Hepatocyte (in vitro differentiated cells): Measurements from ENCODE around the gene CNTNAP2.

Experiments used
- CTCF ChIP-seq: fragments of 200-600 bp; sonication (generic); IDR thresholded peaks from 2 replicates; pipeline ENCODE4 v1.5.1; 2016; ENCODE audit warnings: antibody characterized with exemption, mild to moderate bottlenecking; ENCODE audit not compliant: poor library complexity
- EZH2 ChIP-seq: fragments of 200-600 bp; sonication (generic); IDR thresholded peaks from 2 replicates; pipeline ENCODE4 v1.6.1; 2016; ENCODE audit warnings: antibody characterized with exemption, mild to moderate bottlenecking, borderline replicate concordance
- EZH2phosphoT487 ChIP-seq: fragments of 200-600 bp; sonication (generic); IDR thresholded peaks from one replicate; pipeline ENCODE4 v1.6.1; 2018; ENCODE audit warnings: antibody characterized with exemption, mild to moderate bottlenecking, low read depth, moderate library complexity; ENCODE audit not compliant: unreplicated experiment, severe bottlenecking

GRCh38 chr7:148232784-148233183 lies 2116.2 kb downstream of the CNTNAP2 start:
- TF ChIP-seq CTCF (no peak), EZH2 (no peak), EZH2phosphoT487 (no peak)
